Brain microvascular endothelial cell (primary cell): ENCODE measurements around the gene TMC4.

Experiments
- DNase-seq: peaks from one replicate; pipeline ENCODE4 v3.0.0-alpha.2; 2020
- H3K27ac ChIP-seq: fragments of 250-450 bp; sonication (Bioruptor Pico); 2 replicates; pipeline ENCODE4 v1.5.1; 2020; ENCODE audit warnings: mild to moderate bottlenecking, moderate library complexity
- H3K27me3 ChIP-seq: fragments of 250-450 bp; sonication (Bioruptor Pico); replicated peaks from 2 replicates; pipeline ENCODE4 v1.5.1; 2020; ENCODE audit warnings: mild to moderate bottlenecking
- H3K36me3 ChIP-seq: fragments of 250-450 bp; sonication (Bioruptor Pico); replicated peaks from 2 replicates; pipeline ENCODE4 v1.5.1; 2020; ENCODE audit warnings: mild to moderate bottlenecking
- H3K4me3 ChIP-seq: 2 replicates; pipeline ENCODE4 v1.5.1; 2011; ENCODE audit warnings: low read depth, mild to moderate bottlenecking, control low read depth, low read length, moderate library complexity
- in situ Hi-C: cut with HindIII; loops from 2 replicates; pipeline ENCODE4 v1.10.0; 2017; ENCODE audit warnings: low sequenced_read_pairs, low pct_ligation_motif_present
- TF ChIP-seq, protein P1 (sequence below): IDR thresholded peaks from 2 replicates; pipeline ENCODE4 v1.5.1; 2011; ENCODE audit warnings: low read depth, mild to moderate bottlenecking, moderate library complexity, low read length, control low read depth, inconsistent platforms; ENCODE audit errors: missing control alignments

TMC4 gene

DNA sequence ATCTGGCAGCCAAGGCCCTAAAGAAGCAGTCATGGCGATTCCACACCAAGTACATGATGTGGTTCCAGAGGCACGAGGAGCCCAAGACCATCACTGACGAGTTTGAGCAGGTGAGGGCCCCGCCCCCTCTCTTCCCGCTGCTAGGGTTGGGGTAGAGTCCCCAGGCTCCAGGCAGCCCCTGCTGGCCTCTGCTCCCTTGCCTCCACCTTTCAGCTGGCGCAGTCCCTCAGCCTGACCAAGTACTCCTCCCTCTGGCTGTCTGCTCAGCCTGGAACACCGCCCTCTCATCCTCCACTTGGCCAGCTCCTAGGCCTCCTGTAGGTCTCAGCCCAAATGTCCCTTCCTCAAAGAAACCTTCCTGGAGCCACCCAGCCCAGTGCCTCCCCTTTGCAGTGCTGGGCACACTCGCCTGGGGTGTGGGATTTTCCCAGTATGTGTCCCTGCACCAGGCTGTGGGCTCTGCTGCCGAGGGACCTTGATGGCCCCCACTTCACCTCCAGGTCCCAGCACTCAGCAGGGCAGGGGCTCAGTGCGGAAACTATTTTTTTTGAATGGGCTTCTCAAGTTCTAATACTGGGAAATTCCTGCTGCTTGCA is 19.1 kb downstream of the TMC4 start:
- DNase-seq: no peak
- TF ChIP-seq, protein P1, sequence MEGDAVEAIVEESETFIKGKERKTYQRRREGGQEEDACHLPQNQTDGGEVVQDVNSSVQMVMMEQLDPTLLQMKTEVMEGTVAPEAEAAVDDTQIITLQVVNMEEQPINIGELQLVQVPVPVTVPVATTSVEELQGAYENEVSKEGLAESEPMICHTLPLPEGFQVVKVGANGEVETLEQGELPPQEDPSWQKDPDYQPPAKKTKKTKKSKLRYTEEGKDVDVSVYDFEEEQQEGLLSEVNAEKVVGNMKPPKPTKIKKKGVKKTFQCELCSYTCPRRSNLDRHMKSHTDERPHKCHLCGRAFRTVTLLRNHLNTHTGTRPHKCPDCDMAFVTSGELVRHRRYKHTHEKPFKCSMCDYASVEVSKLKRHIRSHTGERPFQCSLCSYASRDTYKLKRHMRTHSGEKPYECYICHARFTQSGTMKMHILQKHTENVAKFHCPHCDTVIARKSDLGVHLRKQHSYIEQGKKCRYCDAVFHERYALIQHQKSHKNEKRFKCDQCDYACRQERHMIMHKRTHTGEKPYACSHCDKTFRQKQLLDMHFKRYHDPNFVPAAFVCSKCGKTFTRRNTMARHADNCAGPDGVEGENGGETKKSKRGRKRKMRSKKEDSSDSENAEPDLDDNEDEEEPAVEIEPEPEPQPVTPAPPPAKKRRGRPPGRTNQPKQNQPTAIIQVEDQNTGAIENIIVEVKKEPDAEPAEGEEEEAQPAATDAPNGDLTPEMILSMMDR: no peak
- Histone ChIP-seq H3K27me3 (no peaks in the 10 kb centered on the region), H3K4me3 (no peak overlapping the region), H3K36me3 (peaks cover 81% of the 10 kb centered on the region), H3K27ac (no peak overlapping the region)
- in situ Hi-C loops: no loop called here

DNA sequence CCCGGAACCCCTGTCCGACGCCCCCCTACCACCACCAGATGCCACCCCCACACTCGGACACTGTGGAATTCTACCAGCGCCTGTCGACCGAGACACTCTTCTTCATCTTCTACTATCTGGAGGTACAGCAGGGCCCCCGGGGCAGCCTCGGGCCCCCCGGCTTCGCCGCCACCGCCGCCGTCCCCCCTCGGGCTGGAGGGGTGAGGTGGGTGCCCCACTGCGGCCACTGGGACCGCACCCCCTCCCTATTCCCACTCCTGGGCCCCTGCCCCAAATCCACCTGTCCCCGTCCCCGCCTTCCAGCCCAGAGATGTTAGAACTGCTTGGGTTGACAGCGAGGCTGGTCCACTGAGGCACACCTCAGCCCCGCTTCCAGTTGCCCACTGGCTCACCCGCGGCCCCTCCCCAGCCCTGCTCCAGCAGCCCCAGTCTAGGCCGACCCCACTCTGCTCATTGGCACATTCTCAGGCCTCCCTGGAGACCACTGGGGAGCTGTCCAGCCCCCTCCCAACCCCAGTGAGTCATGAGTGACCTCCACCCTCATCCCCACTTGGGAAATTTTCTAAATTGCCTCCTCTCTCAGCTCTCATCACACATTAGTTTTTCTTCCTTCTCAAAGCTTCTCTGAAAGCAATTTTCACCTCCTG is 20.0 kb downstream of the TMC4 start:
- Histone ChIP-seq H3K27ac (no peak overlapping the region), H3K4me3 (no peak overlapping the region), H3K27me3 (no peaks in the 10 kb centered on the region), H3K36me3 (peaks cover 85% of the 10 kb centered on the region)
- DNase-seq: no peak
- in situ Hi-C loops: no loop called here
- TF ChIP-seq, protein P1: no peak

DNA sequence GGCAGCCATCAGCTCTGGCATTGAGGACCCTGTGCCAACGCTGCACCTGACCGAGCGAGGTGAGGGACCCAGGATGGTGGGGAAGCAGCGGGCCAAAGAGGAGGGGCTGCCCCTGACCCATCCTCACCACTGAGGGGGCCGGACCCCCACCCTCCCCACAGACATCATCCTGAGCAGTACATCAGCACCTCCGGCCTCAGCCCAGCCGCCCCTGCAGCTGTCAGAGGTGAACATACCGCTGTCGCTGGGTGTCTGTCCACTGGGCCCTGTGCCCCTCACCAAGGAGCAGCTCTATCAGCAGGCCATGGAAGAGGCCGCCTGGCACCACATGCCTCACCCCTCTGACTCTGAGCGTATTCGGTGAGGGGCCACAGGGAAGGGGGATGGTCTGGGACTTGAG is 20.7 kb downstream of the TMC4 start:
- in situ Hi-C loops: no loop called here
- H3K27me3 ChIP-seq: no peaks in the 10 kb centered on the region
- DNase-seq: no peak
- H3K36me3 ChIP-seq: peaks cover 83% of the 10 kb centered on the region
- H3K4me3 ChIP-seq: no peak overlapping the region
- no peak overlapping the region for H3K27ac ChIP-seq
- TF ChIP-seq, protein P1: no peak

DNA sequence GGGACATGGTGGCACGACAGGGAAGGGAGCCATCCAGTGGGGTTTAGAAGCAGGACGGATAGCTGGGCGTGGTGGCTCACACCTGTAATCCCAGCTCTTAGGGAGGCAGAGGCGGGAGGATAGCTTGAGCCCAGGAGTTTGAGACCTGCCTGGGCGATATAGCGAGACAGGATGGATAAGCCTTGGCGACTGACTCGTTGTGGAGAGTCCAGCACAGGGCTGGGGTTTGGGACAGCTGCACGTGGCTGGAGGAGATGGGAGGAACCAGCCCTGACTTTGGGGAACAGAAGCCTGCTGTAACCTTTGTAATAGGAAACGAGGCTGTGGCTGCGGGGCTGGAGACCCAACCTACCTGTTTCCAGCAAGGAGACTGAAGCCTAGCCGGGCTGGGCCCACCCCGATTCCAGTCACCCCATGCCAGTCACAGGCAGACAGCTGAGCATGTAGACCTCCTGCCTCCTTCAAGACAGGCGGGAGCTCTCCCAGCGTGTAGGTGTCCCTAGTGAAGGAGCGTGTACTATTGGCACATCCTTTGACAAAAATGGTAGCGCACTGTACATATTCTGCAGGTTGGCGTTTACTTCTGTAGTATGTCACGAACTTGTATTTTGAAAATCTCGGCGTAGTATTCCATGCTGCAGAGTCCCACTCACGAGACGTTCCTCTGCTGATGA is 21.5 kb downstream of the TMC4 start:
- H3K36me3 ChIP-seq: peaks cover 83% of the 10 kb centered on the region
- H3K27me3 ChIP-seq: no peaks in the 10 kb centered on the region
- TF ChIP-seq, protein P1: no peak
- no peak overlapping the region for H3K27ac ChIP-seq
- DNase-seq: no peak
- in situ Hi-C loops: no loop called here
- H3K4me3 ChIP-seq: no peak overlapping the region

DNA sequence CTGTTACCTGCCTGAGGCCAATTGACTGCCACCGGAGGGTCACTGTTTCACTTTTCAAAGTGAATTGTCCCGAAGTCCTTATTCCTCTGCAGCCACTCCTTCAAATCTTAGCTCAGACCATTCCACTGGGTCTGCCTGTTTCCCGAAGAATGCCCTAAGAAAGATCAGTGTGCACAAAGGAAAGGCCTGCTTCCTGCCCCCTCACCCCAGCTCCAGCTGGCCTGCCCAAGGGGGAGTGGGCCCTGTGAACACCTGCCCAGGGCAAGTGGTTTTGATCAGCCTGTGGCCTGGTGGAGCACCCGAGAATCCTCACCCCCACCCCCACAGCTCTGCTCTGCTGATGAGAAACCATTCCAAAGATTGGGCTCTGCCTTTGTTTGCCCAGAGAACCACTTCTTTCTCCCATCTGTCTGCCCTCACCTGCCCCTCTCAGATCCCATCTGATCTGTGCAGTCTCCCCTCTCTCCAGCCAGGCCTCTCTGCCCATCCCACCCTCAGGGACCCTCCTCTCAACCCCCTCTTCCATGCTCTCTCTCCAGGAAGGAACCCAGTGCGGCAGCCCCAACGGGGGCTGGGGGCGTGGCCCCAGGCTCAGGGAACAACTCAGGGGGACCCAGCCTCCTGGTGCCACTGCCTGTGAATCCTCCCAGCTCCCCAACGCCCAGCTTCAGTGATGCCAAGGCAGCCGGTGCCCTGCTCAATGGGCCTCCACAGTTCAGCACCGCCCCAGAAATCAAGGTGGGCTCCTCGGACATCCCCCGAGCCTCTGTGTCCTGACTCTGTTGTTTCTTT is 23.7 kb downstream of the TMC4 start:
- no peak overlapping the region for H3K4me3 ChIP-seq
- peaks cover 88% of the 10 kb centered on the region for H3K36me3 ChIP-seq
- H3K27me3 ChIP-seq: no peaks in the 10 kb centered on the region
- no peak overlapping the region for H3K27ac ChIP-seq
- in situ Hi-C loops: no loop called here
- TF ChIP-seq, protein P1: no peak
- DNase-seq: no peak
